H9 (cell line): ENCODE results near the gene GTF2B. TPM values are rescaled to one million over a fixed set of nuclear protein-coding genes. Genes with fewer than 3 reads are reported as not detected.

Source experiments
- DNase-seq: peaks from one replicate; pipeline ENCODE4 v3.0.0-alpha.2; 2017
- H2AFZ ChIP-seq: one replicate; pipeline ENCODE4 v1.6.1; 2013; ENCODE audit warnings: mild to moderate bottlenecking, low read length, control low read depth, moderate library complexity
- H2AK5ac ChIP-seq: 2 replicates; pipeline ENCODE4 v1.6.1; 2013; ENCODE audit warnings: low read length, control low read depth, mixed read lengths; ENCODE audit not compliant: insufficient read length
- H2BK120ac ChIP-seq: one replicate; pipeline ENCODE4 v1.6.1; 2013; ENCODE audit warnings: low read depth, mild to moderate bottlenecking, low read length, control low read depth, inconsistent platforms; ENCODE audit not compliant: poor library complexity, severe bottlenecking
- H2BK12ac ChIP-seq: 2 replicates; pipeline ENCODE4 v1.6.1; 2013; ENCODE audit warnings: low read length, control low read depth, mixed read lengths, low read depth; ENCODE audit not compliant: insufficient read length
- H2BK15ac ChIP-seq: 2 replicates; pipeline ENCODE4 v1.6.1; 2013; ENCODE audit warnings: low read depth, low read length, control low read depth
- H2BK20ac ChIP-seq: one replicate; pipeline ENCODE4 v1.6.1; 2013; ENCODE audit warnings: low read depth, mild to moderate bottlenecking, low read length, control low read depth, inconsistent platforms; ENCODE audit not compliant: poor library complexity, severe bottlenecking
- H2BK5ac ChIP-seq: 2 replicates; pipeline ENCODE4 v1.6.1; 2013; ENCODE audit warnings: low read length, control low read depth, mixed read lengths; ENCODE audit not compliant: insufficient read length
- H3K14ac ChIP-seq: 2 replicates; pipeline ENCODE4 v1.6.1; 2013; ENCODE audit warnings: low read length, control low read depth; ENCODE audit not compliant: insufficient read depth
- H3K18ac ChIP-seq: 2 replicates; pipeline ENCODE4 v1.6.1; 2013; ENCODE audit warnings: low read depth, mild to moderate bottlenecking, mixed read lengths, low read length, control low read depth; ENCODE audit not compliant: insufficient read length
- H3K23ac ChIP-seq: 2 replicates; pipeline ENCODE4 v1.6.1; 2013; ENCODE audit warnings: low read length, control low read depth, mixed read lengths, low read depth; ENCODE audit not compliant: insufficient read length
- H3K23me2 ChIP-seq: 2 replicates; pipeline ENCODE4 v1.6.1; 2013; ENCODE audit warnings: low read depth, mild to moderate bottlenecking, mixed read lengths, low read length, control low read depth; ENCODE audit not compliant: insufficient read length, poor library complexity, severe bottlenecking
- H3K27ac ChIP-seq: 2 replicates; pipeline ENCODE4 v1.5.1; 2013; ENCODE audit warnings: low read length, control low read depth, mixed read lengths, low read depth; ENCODE audit not compliant: insufficient read length
- H3K27me3 ChIP-seq: 2 replicates; pipeline ENCODE4 v1.6.1; 2013; ENCODE audit warnings: low read length, control low read depth, inconsistent platforms; ENCODE audit not compliant: insufficient read depth
- H3K4ac ChIP-seq: 2 replicates; pipeline ENCODE4 v1.6.1; 2013; ENCODE audit warnings: low read depth, mild to moderate bottlenecking, control low read depth, inconsistent platforms, low read length, moderate library complexity
- H3K4me1 ChIP-seq: 2 replicates; pipeline ENCODE4 v1.6.1; 2013; ENCODE audit warnings: low read length, control low read depth, inconsistent platforms; ENCODE audit not compliant: insufficient read depth
- H3K4me2 ChIP-seq: 2 replicates; pipeline ENCODE4 v1.6.1; 2013; ENCODE audit warnings: low read length, control low read depth, mixed read lengths; ENCODE audit not compliant: insufficient read length, insufficient read depth
- H3K56ac ChIP-seq: 2 replicates; pipeline ENCODE4 v1.6.1; 2013; ENCODE audit warnings: low read depth, mild to moderate bottlenecking, mixed read lengths, low read length, control low read depth; ENCODE audit not compliant: insufficient read length
- H3K79me1 ChIP-seq: 2 replicates; pipeline ENCODE4 v1.6.1; 2013; ENCODE audit warnings: low read depth, mild to moderate bottlenecking, moderate library complexity, low read length, control low read depth, inconsistent platforms; ENCODE audit not compliant: insufficient read depth, poor library complexity, severe bottlenecking
- H3K79me2 ChIP-seq: 2 replicates; pipeline ENCODE4 v1.6.1; 2013; ENCODE audit warnings: low read length, control low read depth, inconsistent platforms; ENCODE audit not compliant: insufficient read depth
- H3K9ac ChIP-seq: 2 replicates; pipeline ENCODE4 v1.6.1; 2013; ENCODE audit warnings: low read length, control low read depth, mixed read lengths; ENCODE audit not compliant: insufficient read length; ENCODE audit errors: extremely low read depth
- H3K9me3 ChIP-seq: one replicate; pipeline ENCODE4 v1.6.1; 2013; ENCODE audit warnings: low read depth, low read length, inconsistent platforms; ENCODE audit not compliant: control insufficient read depth
- H3T11ph ChIP-seq: one replicate; pipeline ENCODE4 v1.6.1; 2013; ENCODE audit warnings: mild to moderate bottlenecking, low read length, control low read depth, inconsistent platforms
- H4K20me1 ChIP-seq: one replicate; pipeline ENCODE4 v1.6.1; 2013; ENCODE audit not compliant: control insufficient read depth, insufficient read length, insufficient read depth
- H4K5ac ChIP-seq: 2 replicates; pipeline ENCODE4 v1.6.1; 2013; ENCODE audit warnings: low read depth, mild to moderate bottlenecking, mixed read lengths, low read length, control low read depth; ENCODE audit not compliant: insufficient read length
- H4K8ac ChIP-seq: replicated peaks from 2 replicates; pipeline ENCODE4 v1.6.1; 2013; ENCODE audit warnings: low read length, control low read depth, mixed read lengths, low read depth; ENCODE audit not compliant: insufficient read length
- H4K91ac ChIP-seq: 2 replicates; pipeline ENCODE4 v1.6.1; 2013; ENCODE audit warnings: low read depth, mild to moderate bottlenecking, moderate library complexity, mixed read lengths, low read length, control low read depth; ENCODE audit not compliant: insufficient read length
- H3K27ac Mint-ChIP-seq, 3 experiments: 2 replicates in 2 of 3; 3 replicates in 1 of 3; pipeline ENCODE4 v1.8.0; 2020 to 2021; ENCODE audit warnings: mixed read lengths in 3 of 3, mild to moderate bottlenecking in 1 of 3, moderate library complexity in 1 of 3
- H3K27me3 Mint-ChIP-seq: 2 replicates; pipeline ENCODE4 v1.8.0; 2021; ENCODE audit warnings: low read depth, mild to moderate bottlenecking, moderate library complexity, mixed read lengths
- H3K36me3 Mint-ChIP-seq, 3 experiments: 2 replicates in 2 of 3; 3 replicates in 1 of 3; pipeline ENCODE4 v1.8.0; 2020 to 2021; ENCODE audit warnings: low read depth in 3 of 3, mixed read lengths in 3 of 3; ENCODE audit not compliant: insufficient read depth in 1 of 3
- H3K4me1 Mint-ChIP-seq, 2 experiments: 2 replicates each; pipeline ENCODE4 v1.8.0; 2020; ENCODE audit warnings: mixed read lengths in 2 of 2
- H3K4me3 Mint-ChIP-seq, 2 experiments: 2 replicates in 1 of 2; 3 replicates in 1 of 2; pipeline ENCODE4 v1.8.0; 2020 to 2021; ENCODE audit warnings: mild to moderate bottlenecking in 2 of 2, mixed read lengths in 2 of 2, moderate library complexity in 1 of 2
- H3K9me3 Mint-ChIP-seq, 2 experiments: 2 replicates in 1 of 2; 3 replicates in 1 of 2; pipeline ENCODE4 v1.8.0; 2020; ENCODE audit warnings: mild to moderate bottlenecking in 2 of 2, mixed read lengths in 2 of 2, moderate library complexity in 1 of 2
- WGBS: extraction: QIAGEN DNeasy Blood & Tissue Kit; methylation state at CpG from one replicate; pipeline ENCODE4 v1.1.7; 2013; ENCODE audit warnings: missing lambda C conversion rate, low lambda C conversion rate, mixed read lengths; ENCODE audit not compliant: insufficient read length; ENCODE audit errors: extremely low coverage; 5-methylcytosine and 5-hydroxymethylcytosine counted together
- total RNA-seq: library from RNA; stranded (reverse); gene quantifications from 2 replicates; pipeline ENCODE4 v1.2.1, GENCODE V29; 2021
- TF ChIP-seq, protein P1 (sequence below): fragments of 200-600 bp; sonication (generic); conservative IDR thresholded peaks from 3 replicates; pipeline ENCODE4 v1.8.0; 2021; ENCODE audit warnings: antibody characterized with exemption, mild to moderate bottlenecking

The GTF2B gene
- total RNA-seq, 1 experiment from 2014 or later, result 23.2 TPM

DNA sequence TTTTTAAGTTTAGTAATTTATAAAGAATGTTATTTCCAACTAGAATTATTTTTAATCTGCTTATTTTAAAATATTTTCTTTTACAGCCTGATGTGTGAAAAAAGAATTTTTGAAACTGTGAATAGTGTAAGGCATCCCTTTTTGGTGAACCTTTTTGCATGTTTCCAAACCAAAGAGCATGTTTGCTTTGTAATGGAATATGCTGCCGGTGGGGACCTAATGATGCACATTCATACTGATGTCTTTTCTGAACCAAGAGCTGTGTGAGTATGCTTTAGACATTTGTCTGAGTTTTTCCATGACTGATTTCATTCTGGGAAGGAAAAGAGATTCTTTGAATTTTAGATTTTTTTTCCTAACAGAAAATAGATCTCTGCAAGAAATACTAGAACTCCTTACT is 77.9 kb downstream of the GTF2B start:
- Histone ChIP-seq H2BK120ac (no peak overlapping the region), H2BK20ac (no peak overlapping the region), H3K27ac (no peak overlapping the region), H2BK12ac (no peak overlapping the region), H3K4me2 (no peak overlapping the region), H2BK15ac (no peak overlapping the region), H4K91ac (no peak overlapping the region), H3K23me2 (no peaks in the 10 kb centered on the region), H2AFZ (no peak overlapping the region), H2BK5ac (no peak overlapping the region), H3K27me3 (no peaks in the 10 kb centered on the region), H4K8ac (no peak overlapping the region), H3K56ac (no peak overlapping the region), H3K79me1 (no peaks in the 10 kb centered on the region), H3K4ac (no peak overlapping the region), H3K79me2 (no peaks in the 10 kb centered on the region), H3T11ph (no peak overlapping the region), H3K23ac (no peak overlapping the region), H3K18ac (no peak overlapping the region), H3K9ac (no peak overlapping the region), H4K5ac (no peak overlapping the region), H4K20me1 (no peaks in the 10 kb centered on the region), H3K4me1 (no peaks in the 10 kb centered on the region), H3K9me3 (no peaks in the 10 kb centered on the region), H2AK5ac (no peak overlapping the region), H3K14ac (no peak overlapping the region)
- Mint-ChIP-seq H3K36me3 (peaks cover 12 to 36% (median 33%) of the 10 kb centered on the region in 3 experiments), H3K27ac (no peak overlapping the region), H3K9me3 (no peaks in the 10 kb centered on the region), H3K4me3 (no peak overlapping the region), H3K27me3 (no peaks in the 10 kb centered on the region), H3K4me1 (no peaks in the 10 kb centered on the region)
- TF ChIP-seq, protein P1, sequence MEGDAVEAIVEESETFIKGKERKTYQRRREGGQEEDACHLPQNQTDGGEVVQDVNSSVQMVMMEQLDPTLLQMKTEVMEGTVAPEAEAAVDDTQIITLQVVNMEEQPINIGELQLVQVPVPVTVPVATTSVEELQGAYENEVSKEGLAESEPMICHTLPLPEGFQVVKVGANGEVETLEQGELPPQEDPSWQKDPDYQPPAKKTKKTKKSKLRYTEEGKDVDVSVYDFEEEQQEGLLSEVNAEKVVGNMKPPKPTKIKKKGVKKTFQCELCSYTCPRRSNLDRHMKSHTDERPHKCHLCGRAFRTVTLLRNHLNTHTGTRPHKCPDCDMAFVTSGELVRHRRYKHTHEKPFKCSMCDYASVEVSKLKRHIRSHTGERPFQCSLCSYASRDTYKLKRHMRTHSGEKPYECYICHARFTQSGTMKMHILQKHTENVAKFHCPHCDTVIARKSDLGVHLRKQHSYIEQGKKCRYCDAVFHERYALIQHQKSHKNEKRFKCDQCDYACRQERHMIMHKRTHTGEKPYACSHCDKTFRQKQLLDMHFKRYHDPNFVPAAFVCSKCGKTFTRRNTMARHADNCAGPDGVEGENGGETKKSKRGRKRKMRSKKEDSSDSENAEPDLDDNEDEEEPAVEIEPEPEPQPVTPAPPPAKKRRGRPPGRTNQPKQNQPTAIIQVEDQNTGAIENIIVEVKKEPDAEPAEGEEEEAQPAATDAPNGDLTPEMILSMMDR, result no peak
- no CpG with 5 or more reads among the region's 1 CpG for WGBS
- no peak for DNase-seq
